Adrenal gland (tissue), 5 donors: ENCODE results near the gene ADAMTS4.

Source experiments
- POLR2A ChIP-seq, 2 donors: fragments of 450-650 bp; IDR thresholded peaks; one replicate each; pipeline ENCODE4 v1.6.1; 2017; ENCODE audit warnings: antibody characterized with exemption in 2 of 2, mild to moderate bottlenecking in 2 of 2, moderate library complexity in 1 of 2
- TF ChIP-seq, protein P1 (sequence below), 6 experiments: fragments of 450-650 bp in 4 of 6; fragments of 200-600 bp in 2 of 6; sonication (generic) in 1 of 6; IDR thresholded peaks; 1 replicate in 5 of 6; 2 replicates in 1 of 6; pipeline versions ENCODE4 v1.5.1 to v1.8.0; 2016 to 2021; ENCODE audit warnings: antibody characterized with exemption in 6 of 6, mild to moderate bottlenecking in 2 of 6, moderate library complexity in 1 of 6
- donor health status: DM: no; HTN: no; CAD: no.

GRCh38 chr1:161161652-161162051 lies 37.2 kb downstream of the ADAMTS4 start:
- TF ChIP-seq, protein P1, sequence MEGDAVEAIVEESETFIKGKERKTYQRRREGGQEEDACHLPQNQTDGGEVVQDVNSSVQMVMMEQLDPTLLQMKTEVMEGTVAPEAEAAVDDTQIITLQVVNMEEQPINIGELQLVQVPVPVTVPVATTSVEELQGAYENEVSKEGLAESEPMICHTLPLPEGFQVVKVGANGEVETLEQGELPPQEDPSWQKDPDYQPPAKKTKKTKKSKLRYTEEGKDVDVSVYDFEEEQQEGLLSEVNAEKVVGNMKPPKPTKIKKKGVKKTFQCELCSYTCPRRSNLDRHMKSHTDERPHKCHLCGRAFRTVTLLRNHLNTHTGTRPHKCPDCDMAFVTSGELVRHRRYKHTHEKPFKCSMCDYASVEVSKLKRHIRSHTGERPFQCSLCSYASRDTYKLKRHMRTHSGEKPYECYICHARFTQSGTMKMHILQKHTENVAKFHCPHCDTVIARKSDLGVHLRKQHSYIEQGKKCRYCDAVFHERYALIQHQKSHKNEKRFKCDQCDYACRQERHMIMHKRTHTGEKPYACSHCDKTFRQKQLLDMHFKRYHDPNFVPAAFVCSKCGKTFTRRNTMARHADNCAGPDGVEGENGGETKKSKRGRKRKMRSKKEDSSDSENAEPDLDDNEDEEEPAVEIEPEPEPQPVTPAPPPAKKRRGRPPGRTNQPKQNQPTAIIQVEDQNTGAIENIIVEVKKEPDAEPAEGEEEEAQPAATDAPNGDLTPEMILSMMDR (IDR thresholded peaks at IDR 0.05) = no peak
- TF ChIP-seq POLR2A (IDR thresholded peaks at IDR 0.05) = no peak
